Measurements from ENCODE around the gene SPAG16. TPM values are rescaled to one million over a fixed set of nuclear protein-coding genes. Genes with fewer than 3 reads are reported as not detected.
"Not testable (repeated sequence)": the region's sequence is repeated elsewhere in the genome, so short reads cannot be mapped to it uniquely, and the experiment has no call there.

SPAG16 gene
- total RNA-seq, 4 donors from 2014 or later, result 25.6 to 37.5 (median 26.3) TPM

GRCh38 chr2:213689585-213689984 lies 405.3 kb downstream of the SPAG16 start:
- no peak for TF ChIP-seq POLR2A (IDR thresholded peaks at IDR 0.05)
- TF ChIP-seq, protein P1, sequence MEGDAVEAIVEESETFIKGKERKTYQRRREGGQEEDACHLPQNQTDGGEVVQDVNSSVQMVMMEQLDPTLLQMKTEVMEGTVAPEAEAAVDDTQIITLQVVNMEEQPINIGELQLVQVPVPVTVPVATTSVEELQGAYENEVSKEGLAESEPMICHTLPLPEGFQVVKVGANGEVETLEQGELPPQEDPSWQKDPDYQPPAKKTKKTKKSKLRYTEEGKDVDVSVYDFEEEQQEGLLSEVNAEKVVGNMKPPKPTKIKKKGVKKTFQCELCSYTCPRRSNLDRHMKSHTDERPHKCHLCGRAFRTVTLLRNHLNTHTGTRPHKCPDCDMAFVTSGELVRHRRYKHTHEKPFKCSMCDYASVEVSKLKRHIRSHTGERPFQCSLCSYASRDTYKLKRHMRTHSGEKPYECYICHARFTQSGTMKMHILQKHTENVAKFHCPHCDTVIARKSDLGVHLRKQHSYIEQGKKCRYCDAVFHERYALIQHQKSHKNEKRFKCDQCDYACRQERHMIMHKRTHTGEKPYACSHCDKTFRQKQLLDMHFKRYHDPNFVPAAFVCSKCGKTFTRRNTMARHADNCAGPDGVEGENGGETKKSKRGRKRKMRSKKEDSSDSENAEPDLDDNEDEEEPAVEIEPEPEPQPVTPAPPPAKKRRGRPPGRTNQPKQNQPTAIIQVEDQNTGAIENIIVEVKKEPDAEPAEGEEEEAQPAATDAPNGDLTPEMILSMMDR (IDR thresholded peaks at IDR 0.05), result no peak
- intact Hi-C loops (cut with DNase I; ENCODE audit: low total_unique reads), result no loop called here
- H3K4me3 ChIP-seq (ENCODE audit: low read depth, poor library complexity, severe bottlenecking), result no peak overlapping the region
- DNase-seq (ENCODE audit: low spot score in 2 of 2), result no peak
- WGBS, 2 donors, result 37 to 43% methylated on average over 1 of the region's 1 CpG

DNA sequence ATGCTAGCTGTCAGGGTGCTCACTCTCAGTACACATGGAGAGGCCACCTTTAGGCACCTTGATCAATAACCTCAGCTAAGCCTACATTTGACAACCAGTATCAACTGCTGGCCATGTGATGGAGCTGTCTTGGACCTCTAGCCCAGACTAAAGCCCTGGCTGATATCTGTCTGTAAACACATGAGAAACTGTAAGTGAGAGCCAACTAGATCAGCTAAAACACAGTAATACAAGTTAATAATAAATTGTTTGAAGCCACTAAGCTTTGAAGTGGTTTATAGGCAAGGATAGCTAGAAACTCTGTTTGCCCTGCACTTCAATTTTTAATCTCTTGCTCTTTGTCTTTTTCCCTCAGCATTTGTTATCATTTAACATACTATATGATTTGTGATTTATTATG lies 407.1 kb downstream of the SPAG16 start:
- no peak overlapping the region for H3K4me3 ChIP-seq (ENCODE audit: low read depth, poor library complexity, severe bottlenecking)
- DNase-seq (ENCODE audit: low spot score in 2 of 2), result no peak
- intact Hi-C loops (cut with DNase I; ENCODE audit: low total_unique reads), result no loop called here
- TF ChIP-seq POLR2A (IDR thresholded peaks at IDR 0.05), result no peak
- TF ChIP-seq, protein P1 (IDR thresholded peaks at IDR 0.05), result no peak

DNA sequence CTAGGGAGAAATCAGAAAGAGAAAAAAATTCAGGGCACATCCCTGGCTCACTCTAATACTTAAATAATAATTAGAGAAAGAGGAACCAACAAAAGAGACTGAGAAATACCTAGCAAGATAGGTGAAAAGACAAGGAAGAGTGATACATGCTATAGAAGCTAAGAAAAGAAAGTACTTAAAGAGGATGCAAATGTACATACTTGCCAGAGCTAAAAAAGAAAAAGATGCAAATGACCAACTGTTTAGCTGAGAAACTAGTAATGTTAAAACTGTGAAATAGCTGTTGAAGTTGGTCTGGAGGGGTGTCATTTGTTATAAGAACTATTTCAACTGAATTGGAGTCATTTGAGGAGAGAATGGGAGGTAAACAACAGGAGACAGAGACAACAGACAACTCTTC lies 412.2 kb downstream of the SPAG16 start:
- H3K4me3 ChIP-seq (ENCODE audit: low read depth, poor library complexity, severe bottlenecking), result no peak overlapping the region
- intact Hi-C loops (cut with DNase I; ENCODE audit: low total_unique reads), result no loop called here
- DNase-seq (ENCODE audit: low spot score in 2 of 2), result no peak
- no peak for TF ChIP-seq POLR2A (IDR thresholded peaks at IDR 0.05)
- TF ChIP-seq, protein P1 (IDR thresholded peaks at IDR 0.05), result no peak

DNA sequence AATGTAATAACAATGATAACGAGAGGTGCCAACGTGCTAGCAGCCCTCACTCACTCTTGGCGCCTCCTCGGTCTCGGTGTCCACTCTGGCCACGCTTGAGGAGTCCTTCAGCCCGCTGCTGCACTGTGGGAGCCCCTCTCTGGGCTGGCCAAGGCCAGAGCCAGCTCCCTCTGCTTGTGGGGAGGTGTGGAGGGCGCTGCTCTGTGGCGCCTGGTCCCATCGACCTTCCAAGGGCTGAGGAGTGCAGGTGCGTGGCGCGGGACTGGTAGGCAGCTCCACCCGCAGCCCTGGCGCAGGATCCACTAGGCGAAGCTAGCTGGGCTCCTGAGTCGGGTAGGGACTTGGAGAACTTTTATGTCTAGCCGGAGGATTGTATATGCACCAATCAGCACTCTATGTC lies 417.1 kb downstream of the SPAG16 start:
- DNase-seq (ENCODE audit: low spot score in 2 of 2); intact Hi-C loops (cut with DNase I; ENCODE audit: low total_unique reads): not testable (repeated sequence)
- 90 to 95% methylated on average over 18 of the region's 18 CpGs for WGBS, 2 donors

GRCh38 chr2:213703406-213704098 lies 419.3 kb downstream of the SPAG16 start:
- intact Hi-C loops (cut with DNase I; ENCODE audit: low total_unique reads), result no loop called here
- TF ChIP-seq, protein P1 (IDR thresholded peaks at IDR 0.05), result no peak
- no peak for TF ChIP-seq POLR2A (IDR thresholded peaks at IDR 0.05)
- 84 to 86% methylated on average over 6 of the region's 6 CpGs for WGBS, 2 donors
- H3K4me3 ChIP-seq (ENCODE audit: low read depth, poor library complexity, severe bottlenecking), result no peak overlapping the region
- DNase-seq (ENCODE audit: low spot score in 2 of 2), result no peak

More for the DNA sequence above, 417.1 kb downstream of the SPAG16 start:
- not testable (repeated sequence) for H3K4me3 ChIP-seq (ENCODE audit: low read depth, poor library complexity, severe bottlenecking)

DNA sequence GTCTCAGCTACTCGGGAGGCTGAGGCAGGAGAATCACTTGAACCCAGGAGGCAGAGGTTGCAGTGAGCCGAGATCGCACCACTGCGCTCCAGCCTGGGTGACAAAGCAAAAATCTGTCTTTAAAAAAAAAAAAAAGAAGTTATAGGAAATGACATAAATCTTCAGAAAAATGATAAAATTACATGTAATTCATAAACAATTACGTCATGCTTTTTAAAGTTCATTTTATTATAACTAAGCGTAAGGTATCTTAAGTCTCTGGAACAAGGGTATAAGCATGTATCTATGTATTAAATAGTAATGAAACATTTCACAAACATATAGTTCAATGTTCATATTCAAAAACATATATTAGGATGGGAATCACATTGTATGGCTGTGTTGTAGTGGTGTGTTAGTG lies 425.9 kb downstream of the SPAG16 start:
- no peak for DNase-seq (ENCODE audit: low spot score in 2 of 2)
- intact Hi-C loops (cut with DNase I; ENCODE audit: low total_unique reads), result no loop called here
- no peak overlapping the region for H3K4me3 ChIP-seq (ENCODE audit: low read depth, poor library complexity, severe bottlenecking)
- TF ChIP-seq, protein P1 (IDR thresholded peaks at IDR 0.05), result no peak
- TF ChIP-seq POLR2A (IDR thresholded peaks at IDR 0.05), result no peak
- WGBS, 2 donors, result 90 to 93% methylated on average over 6 of the region's 6 CpGs

DNA sequence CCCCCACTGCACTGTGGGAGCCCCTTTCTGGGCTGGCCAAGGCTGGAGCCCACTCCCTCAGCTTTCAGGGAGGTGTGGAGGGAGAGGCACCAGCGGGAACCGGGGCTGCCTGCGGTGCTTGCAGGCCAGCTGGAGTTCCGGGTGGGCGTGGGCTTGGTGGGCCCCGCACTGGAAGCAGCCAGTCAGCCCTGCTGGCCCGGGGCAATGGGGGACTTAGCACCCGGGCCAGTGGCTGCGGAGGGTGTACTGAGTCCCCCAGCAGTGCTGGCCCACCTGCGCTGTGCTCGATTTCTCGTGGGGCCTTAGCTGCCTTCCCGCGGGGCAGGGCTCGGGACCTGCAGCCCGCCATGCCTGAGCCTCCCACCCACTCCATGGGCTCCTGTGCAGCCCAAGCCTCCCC lies 434.1 kb downstream of the SPAG16 start:
- H3K4me3 ChIP-seq (ENCODE audit: low read depth, poor library complexity, severe bottlenecking); intact Hi-C loops (cut with DNase I; ENCODE audit: low total_unique reads); DNase-seq (ENCODE audit: low spot score in 2 of 2): not testable (repeated sequence)
- 96% methylated on average over 11 of the region's 16 CpGs; no CpG with 5 or more reads in 1 of the 2 donors for WGBS, 2 donors
